Measurements from ENCODE around the gene LRWD1.

DNA sequence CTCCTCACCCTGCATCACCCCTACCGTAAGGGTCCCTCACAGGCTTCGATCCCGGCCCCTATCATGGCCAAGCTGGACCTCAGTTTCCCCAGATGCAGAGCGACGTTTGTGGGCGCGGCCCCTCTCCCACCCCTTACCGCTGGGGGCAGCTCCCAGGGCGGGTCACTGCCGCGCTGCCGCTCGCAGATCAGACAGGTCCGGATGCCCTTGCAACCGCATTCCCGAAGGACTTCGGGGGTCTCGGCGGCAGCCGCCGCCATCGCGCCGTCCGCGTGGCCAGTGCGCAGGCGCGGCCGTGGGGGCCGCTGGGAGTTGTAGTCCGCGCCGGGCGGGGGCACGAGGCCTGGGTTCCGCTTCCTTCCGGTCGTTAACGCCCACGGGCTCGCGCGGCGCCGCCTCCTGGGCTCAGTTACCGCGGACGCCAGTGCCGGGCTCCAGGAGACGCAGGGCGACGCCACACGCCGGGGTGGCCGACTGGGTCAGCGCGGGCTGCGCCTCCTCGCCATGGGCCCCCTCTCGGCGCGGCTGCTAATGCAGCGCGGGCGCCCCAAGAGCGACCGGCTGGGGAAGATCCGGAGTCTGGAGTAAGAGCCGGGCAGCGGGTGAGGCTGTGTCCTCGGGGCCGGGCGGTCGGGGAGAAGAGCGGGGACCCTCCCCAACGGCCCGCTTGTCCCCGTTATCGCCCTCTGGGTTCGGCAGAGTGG is at the start of gene LRWD1, which contains the start of gene ALKBH4:
- TF ChIP-seq EZH2 (IDR thresholded peaks at IDR 0.05; ENCODE audit: borderline replicate concordance, low read depth, low read length, severe bottlenecking), result no peak
- TF ChIP-seq, protein P1, sequence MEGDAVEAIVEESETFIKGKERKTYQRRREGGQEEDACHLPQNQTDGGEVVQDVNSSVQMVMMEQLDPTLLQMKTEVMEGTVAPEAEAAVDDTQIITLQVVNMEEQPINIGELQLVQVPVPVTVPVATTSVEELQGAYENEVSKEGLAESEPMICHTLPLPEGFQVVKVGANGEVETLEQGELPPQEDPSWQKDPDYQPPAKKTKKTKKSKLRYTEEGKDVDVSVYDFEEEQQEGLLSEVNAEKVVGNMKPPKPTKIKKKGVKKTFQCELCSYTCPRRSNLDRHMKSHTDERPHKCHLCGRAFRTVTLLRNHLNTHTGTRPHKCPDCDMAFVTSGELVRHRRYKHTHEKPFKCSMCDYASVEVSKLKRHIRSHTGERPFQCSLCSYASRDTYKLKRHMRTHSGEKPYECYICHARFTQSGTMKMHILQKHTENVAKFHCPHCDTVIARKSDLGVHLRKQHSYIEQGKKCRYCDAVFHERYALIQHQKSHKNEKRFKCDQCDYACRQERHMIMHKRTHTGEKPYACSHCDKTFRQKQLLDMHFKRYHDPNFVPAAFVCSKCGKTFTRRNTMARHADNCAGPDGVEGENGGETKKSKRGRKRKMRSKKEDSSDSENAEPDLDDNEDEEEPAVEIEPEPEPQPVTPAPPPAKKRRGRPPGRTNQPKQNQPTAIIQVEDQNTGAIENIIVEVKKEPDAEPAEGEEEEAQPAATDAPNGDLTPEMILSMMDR (IDR thresholded peaks at IDR 0.05; ENCODE audit: borderline replicate concordance, extremely low read depth, low read length, poor library complexity, severe bottlenecking), result peak; percentile 26
